ENCODE measurements around the gene SPAG5. TPM values are rescaled to one million over a fixed set of nuclear protein-coding genes. Genes with fewer than 3 reads are reported as not detected.
"Not testable (repeated sequence)": the region's sequence is repeated elsewhere in the genome, so short reads cannot be mapped to it uniquely, and the experiment has no call there.

Gene SPAG5
- total RNA-seq, 1 donor from 2014 or later: 42.0 TPM

DNA sequence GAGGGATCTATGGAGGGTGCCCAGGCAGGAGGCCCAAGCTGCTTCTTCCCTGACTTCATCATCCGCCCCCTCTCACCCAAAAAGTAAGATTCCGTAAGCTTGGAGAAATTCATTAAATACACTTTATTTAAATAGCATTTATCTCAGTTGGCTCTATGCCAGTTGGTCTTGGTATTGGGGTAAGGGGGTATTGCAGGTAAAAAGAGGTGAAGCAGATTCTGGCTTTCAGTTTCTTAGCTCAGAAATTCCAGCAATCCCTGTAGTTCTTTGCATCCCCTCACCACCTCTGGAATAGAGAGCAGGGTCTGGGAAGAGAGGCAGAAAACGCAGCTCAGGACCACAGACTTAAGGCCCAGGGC lies 21.4 kb downstream of the SPAG5 start:
- Mint-ChIP-seq H3K27me3 (ENCODE audit: low read depth) (no peaks in the 10 kb centered on the region), H3K36me3 (peaks cover 5% of the 10 kb centered on the region), H3K9me3 (no peaks in the 10 kb centered on the region), H3K4me1 (peaks cover 8% of the 10 kb centered on the region), H3K4me3 (peak overlapping the region; percentile 67), H3K27ac (no peak overlapping the region)
- TF ChIP-seq, protein P1, sequence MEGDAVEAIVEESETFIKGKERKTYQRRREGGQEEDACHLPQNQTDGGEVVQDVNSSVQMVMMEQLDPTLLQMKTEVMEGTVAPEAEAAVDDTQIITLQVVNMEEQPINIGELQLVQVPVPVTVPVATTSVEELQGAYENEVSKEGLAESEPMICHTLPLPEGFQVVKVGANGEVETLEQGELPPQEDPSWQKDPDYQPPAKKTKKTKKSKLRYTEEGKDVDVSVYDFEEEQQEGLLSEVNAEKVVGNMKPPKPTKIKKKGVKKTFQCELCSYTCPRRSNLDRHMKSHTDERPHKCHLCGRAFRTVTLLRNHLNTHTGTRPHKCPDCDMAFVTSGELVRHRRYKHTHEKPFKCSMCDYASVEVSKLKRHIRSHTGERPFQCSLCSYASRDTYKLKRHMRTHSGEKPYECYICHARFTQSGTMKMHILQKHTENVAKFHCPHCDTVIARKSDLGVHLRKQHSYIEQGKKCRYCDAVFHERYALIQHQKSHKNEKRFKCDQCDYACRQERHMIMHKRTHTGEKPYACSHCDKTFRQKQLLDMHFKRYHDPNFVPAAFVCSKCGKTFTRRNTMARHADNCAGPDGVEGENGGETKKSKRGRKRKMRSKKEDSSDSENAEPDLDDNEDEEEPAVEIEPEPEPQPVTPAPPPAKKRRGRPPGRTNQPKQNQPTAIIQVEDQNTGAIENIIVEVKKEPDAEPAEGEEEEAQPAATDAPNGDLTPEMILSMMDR (IDR thresholded peaks at IDR 0.05; ENCODE audit: unreplicated experiment): no peak
- no peak for DNase-seq (ENCODE audit: low spot score in 2 of 2, unreplicated experiment in 2 of 2)

DNA sequence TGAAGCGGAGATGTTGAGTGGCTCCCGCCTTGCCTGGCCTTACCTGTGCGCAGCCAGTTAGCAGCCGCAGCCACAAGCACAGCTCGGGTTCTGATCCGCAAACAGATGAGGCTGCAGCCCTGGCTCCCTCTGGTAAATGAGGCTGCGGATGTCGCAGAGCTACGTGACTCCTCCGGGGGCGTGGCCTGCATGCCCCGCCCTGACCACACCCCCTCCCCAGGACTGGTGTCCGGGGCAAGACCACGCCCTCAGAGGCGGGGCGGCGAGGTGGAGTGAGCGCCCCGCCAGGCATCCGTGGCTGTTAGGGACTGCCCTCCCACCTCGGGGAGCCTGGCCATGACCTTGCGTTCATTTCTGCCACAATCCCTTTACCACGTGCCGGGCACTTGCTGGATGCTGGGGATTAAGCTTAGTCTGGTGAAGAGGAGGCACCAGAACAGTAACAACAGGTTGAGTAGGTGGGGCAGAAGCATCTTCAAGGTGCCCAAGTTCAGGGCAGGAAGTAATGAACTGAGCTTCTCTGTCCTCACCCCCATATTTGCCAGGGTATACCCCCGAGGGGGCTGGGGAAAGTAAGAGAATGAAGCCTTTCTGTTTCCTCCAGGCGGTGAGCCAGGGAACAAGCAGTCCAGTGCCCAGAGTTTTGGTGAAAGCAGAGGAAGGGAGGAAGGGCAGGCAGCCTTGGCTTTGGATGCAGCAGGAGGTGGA lies 21.9 kb downstream of the SPAG5 start, which contains the start of gene ALDOC:
ALDOC (minus strand) TSS at position 138 of the 708 bp plus-strand sequence. CDS start 1,363 bp downstream, outside the sequence.
- peak within 1 kb of the TSS; percentile 47 for H3K27ac Mint-ChIP-seq
- no peaks in the 10 kb centered on the region for H3K27me3 Mint-ChIP-seq (ENCODE audit: low read depth)
- peak within 1 kb of the TSS; percentile 67 for H3K4me3 Mint-ChIP-seq
- peaks cover 5% of the 10 kb centered on the region for H3K36me3 Mint-ChIP-seq
- TF ChIP-seq, protein P1 (IDR thresholded peaks at IDR 0.05; ENCODE audit: unreplicated experiment): no peak
- peak; percentile 88 to 91 for DNase-seq (ENCODE audit: low spot score in 2 of 2, unreplicated experiment in 2 of 2)
- H3K4me1 Mint-ChIP-seq: peaks cover 12% of the 10 kb centered on the region
- no peaks in the 10 kb centered on the region for H3K9me3 Mint-ChIP-seq

DNA sequence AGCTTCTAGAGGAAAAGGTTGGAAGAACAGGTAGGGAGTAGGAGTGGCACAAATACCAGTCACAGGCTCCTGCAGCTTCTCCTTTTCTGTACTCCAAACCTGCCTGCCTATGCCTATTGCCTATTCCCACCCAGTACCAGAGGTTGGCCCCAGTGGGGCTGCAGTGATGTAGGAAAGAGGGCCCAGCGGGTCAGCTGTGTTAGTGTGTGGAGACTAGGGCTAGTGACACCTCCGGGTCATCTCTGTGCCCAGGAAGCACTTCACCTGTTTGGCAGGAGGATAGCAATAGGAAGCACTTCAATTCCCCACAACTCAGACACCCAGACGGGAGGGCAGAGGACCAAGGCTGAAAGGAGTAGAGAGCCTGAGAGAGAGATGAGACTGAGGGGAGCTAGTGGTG lies 22.8 kb downstream of the SPAG5 start:
- H3K36me3 Mint-ChIP-seq; H3K9me3 Mint-ChIP-seq; H3K27ac Mint-ChIP-seq; DNase-seq (ENCODE audit: low spot score in 2 of 2, unreplicated experiment in 2 of 2); H3K27me3 Mint-ChIP-seq (ENCODE audit: low read depth): not testable (repeated sequence)
- H3K4me1 Mint-ChIP-seq: peaks cover 16% of the 10 kb centered on the region
- peak overlapping the region; percentile 67 for H3K4me3 Mint-ChIP-seq

GRCh38 chr17:28575126-28575795 lies 23.6 kb downstream of the SPAG5 start:
- DNase-seq (ENCODE audit: low spot score in 2 of 2, unreplicated experiment in 2 of 2): no peak
- Mint-ChIP-seq H3K4me1 (peaks cover 21% of the 10 kb centered on the region), H3K36me3 (peaks cover 5% of the 10 kb centered on the region), H3K9me3 (no peaks in the 10 kb centered on the region), H3K27ac (no peak overlapping the region), H3K27me3 (ENCODE audit: low read depth) (no peaks in the 10 kb centered on the region), H3K4me3 (no peak overlapping the region)
- TF ChIP-seq, protein P1 (IDR thresholded peaks at IDR 0.05; ENCODE audit: unreplicated experiment): no peak

- Mint-ChIP-seq H3K36me3 (peaks cover 4% of the 10 kb centered on the region), H3K4me1 (peaks cover 28% of the 10 kb centered on the region), H3K9me3 (no peaks in the 10 kb centered on the region), H3K4me3 (no peak overlapping the region), H3K27me3 (ENCODE audit: low read depth) (no peaks in the 10 kb centered on the region), H3K27ac (no peak overlapping the region)
- DNase-seq (ENCODE audit: low spot score in 2 of 2, unreplicated experiment in 2 of 2): no peak
- TF ChIP-seq, protein P1 (IDR thresholded peaks at IDR 0.05; ENCODE audit: unreplicated experiment): peak; percentile 35
These were observed 24.3 kb downstream of the SPAG5 start for GRCh38 chr17:28574526-28574925.

- no peaks in the 10 kb centered on the region for H3K9me3 Mint-ChIP-seq
- H3K36me3 Mint-ChIP-seq: peaks cover 3% of the 10 kb centered on the region
- TF ChIP-seq, protein P1 (IDR thresholded peaks at IDR 0.05; ENCODE audit: unreplicated experiment): no peak
- no peak for DNase-seq (ENCODE audit: low spot score in 2 of 2, unreplicated experiment in 2 of 2)
- H3K4me1 Mint-ChIP-seq: peaks cover 30% of the 10 kb centered on the region
- no peak overlapping the region for H3K27ac Mint-ChIP-seq
- no peak overlapping the region for H3K4me3 Mint-ChIP-seq
- H3K27me3 Mint-ChIP-seq (ENCODE audit: low read depth): no peaks in the 10 kb centered on the region
These were observed 24.8 kb downstream of the SPAG5 start for GRCh38 chr17:28573966-28574480.
